Prostate gland (tissue), 2 donors: ENCODE data around the gene LDLRAD4.

Experiments
- POLR2A ChIP-seq: fragments of 450-650 bp; IDR thresholded peaks from one replicate; pipeline ENCODE4 v1.6.1; 2016; ENCODE audit warnings: antibody characterized with exemption, mild to moderate bottlenecking
- TF ChIP-seq, protein P1 (sequence below), 4 experiments: fragments of 200-600 bp in 2 of 4; fragments of 450-650 bp in 2 of 4; sonication (generic) in 2 of 4; IDR thresholded peaks; 1 replicate in 3 of 4; 2 replicates in 1 of 4; pipeline ENCODE4 v1.5.1; 2016 to 2019; ENCODE audit warnings: antibody characterized with exemption in 4 of 4, mild to moderate bottlenecking in 2 of 4, moderate library complexity in 2 of 4

DNA sequence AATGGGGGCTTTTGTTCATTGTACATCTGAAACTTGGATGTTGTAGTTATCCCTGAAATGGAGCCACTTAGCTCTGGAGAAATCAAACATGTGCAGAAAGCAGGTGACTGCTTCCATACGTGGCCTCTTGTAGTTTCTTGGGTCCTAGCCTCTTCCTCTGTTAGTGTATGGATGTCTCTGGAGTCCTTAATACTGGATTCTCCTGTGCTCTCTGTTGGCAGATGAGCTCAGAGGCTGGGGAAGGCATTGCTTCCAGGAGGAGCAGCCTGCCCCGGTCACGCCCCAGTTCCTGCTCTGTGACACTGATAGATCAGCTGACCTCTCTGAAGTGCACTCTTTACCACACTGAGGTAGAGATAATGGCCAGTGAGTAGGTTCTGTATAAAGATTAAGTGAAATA, 176.2 kb downstream of the LDLRAD4 start:
- TF ChIP-seq, protein P1, sequence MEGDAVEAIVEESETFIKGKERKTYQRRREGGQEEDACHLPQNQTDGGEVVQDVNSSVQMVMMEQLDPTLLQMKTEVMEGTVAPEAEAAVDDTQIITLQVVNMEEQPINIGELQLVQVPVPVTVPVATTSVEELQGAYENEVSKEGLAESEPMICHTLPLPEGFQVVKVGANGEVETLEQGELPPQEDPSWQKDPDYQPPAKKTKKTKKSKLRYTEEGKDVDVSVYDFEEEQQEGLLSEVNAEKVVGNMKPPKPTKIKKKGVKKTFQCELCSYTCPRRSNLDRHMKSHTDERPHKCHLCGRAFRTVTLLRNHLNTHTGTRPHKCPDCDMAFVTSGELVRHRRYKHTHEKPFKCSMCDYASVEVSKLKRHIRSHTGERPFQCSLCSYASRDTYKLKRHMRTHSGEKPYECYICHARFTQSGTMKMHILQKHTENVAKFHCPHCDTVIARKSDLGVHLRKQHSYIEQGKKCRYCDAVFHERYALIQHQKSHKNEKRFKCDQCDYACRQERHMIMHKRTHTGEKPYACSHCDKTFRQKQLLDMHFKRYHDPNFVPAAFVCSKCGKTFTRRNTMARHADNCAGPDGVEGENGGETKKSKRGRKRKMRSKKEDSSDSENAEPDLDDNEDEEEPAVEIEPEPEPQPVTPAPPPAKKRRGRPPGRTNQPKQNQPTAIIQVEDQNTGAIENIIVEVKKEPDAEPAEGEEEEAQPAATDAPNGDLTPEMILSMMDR (IDR thresholded peaks at IDR 0.05), result no peak
- no peak for TF ChIP-seq POLR2A
